Measurements from ENCODE around the gene TACR1. TPM values are rescaled to one million over a fixed set of nuclear protein-coding genes. Genes with fewer than 3 reads are reported as not detected.
A peak's percentile ranks its signal among the peaks of the same experiment; 100 is the strongest.

Gene TACR1
- total and polyA plus RNA-seq, 2 of the 4 experiments (the other 2 are of a cell fraction), result under 0.01 to 0.09 TPM

DNA sequence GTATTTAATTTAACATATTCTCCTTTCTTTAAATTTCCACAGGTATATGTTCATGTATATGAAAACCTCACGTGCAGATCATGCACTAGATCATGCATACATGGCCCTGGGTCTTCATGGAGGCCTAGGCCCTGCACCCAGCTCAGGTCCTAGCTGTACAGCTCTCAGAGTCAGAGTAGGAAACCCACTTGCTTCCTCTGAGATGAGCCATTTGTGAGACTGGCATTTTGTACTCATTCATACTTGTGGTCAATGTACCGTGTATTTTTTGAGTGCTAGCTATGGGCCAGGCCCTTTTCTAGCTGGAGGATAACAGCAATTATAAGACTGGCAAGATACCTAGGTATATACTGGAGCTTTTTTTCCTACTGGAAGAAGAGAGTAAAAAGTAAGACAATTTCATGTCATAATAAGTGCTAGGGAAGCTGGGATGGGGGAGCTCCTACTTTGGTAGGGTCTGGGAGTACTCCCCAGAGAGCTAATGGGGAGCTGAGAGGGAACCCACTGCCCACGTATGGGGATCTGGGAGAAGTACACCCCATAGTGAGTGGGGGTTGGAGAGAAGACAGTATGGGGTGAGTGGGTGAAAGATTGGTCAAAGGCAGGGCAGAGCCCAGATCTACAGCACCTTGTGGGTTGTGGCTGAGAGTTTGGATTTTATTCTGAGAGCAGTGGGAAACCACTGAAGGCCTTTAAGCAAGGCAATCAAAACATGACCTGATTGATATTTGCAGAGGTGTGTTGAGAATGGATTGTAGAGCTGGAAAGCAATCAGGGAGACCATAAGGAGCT lies 168.9 kb downstream of the TACR1 start:
- no peak overlapping the region; the same call in 1 of the 2 replicates for H3K4ac ChIP-seq (ENCODE audit: low read depth, low read length)
- H2BK5ac ChIP-seq (ENCODE audit: low read depth, low read length, poor library complexity, severe bottlenecking), result no peak overlapping the region
- H3K9ac ChIP-seq (ENCODE audit: low read depth, low read length), result no peak overlapping the region
- no peak overlapping the region for H4K8ac ChIP-seq (ENCODE audit: low read depth in 2 of 2, low read length in 2 of 2)
- ATAC-seq (ENCODE audit: low read depth) (no peak), DNase-seq (no peak)
- no peak overlapping the region for H4K91ac ChIP-seq (ENCODE audit: insufficient read depth, low read depth, low read length)
- no peak overlapping the region for H4K5ac ChIP-seq (ENCODE audit: low read depth, low read length)
- H2AK5ac ChIP-seq (ENCODE audit: low read depth, low read length), result no peak overlapping the region
- H3K18ac ChIP-seq (ENCODE audit: low read depth, low read length), result no peak overlapping the region
- in situ Hi-C loops (cut with MboI; ENCODE audit: low sequenced_read_pairs) (no loop called here), dilution Hi-C loops (cut with HindIII; ENCODE audit: low sequenced_read_pairs, unreplicated experiment) (no loop called here), intact Hi-C loops (cut with micrococcal nuclease) (no loop called here)
- BruUV-seq (replicated peaks), result no TSS peak
- no peak overlapping the region for H3K4me3 ChIP-seq (ENCODE audit: insufficient read depth, low read depth, low read length)
- H3K27me3 ChIP-seq (ENCODE audit: control insufficient read depth, insufficient read depth, low read length), result no peaks in the 10 kb centered on the region
- CTCF ChIA-PET, result interaction anchor here (0.6 to 1.0 kb wide), 2 partner anchors 35 to 395 kb away, joined by 3 read pairs; no protein-coding TSS in a partner anchor
- no peak overlapping the region for H2AK9ac ChIP-seq (replicated peaks; ENCODE audit: low read depth, low read length, poor library complexity)
- no peaks in the 10 kb centered on the region for H3K36me3 ChIP-seq (ENCODE audit: control insufficient read depth, insufficient read depth, low read length)
- H3K79me1 ChIP-seq (ENCODE audit: low read depth in 1 of 2, low read length in 2 of 2), result no peaks in the 10 kb centered on the region
- POLR2A ChIA-PET (ENCODE audit: unreplicated experiment), result no interaction called here
- H3K9me1 ChIP-seq (ENCODE audit: insufficient read depth, low read length), result no peaks in the 10 kb centered on the region
- no peak overlapping the region for H2BK120ac ChIP-seq (ENCODE audit: low read depth, low read length)
- H3K56ac ChIP-seq (ENCODE audit: extremely low read depth, insufficient read depth, low read length), result no peak overlapping the region
- 67% methylated on average over 1 of the region's 3 CpGs; no CpG with 5 or more reads in 1 of the 2 experiments for WGBS, 2 experiments (ENCODE audit: extremely low coverage in 2 of 2, insufficient read length in 1 of 2)
- no peak overlapping the region for H2BK15ac ChIP-seq (ENCODE audit: low read depth, low read length)
- H3K27ac ChIP-seq (ENCODE audit: insufficient read depth, low read length), result no peak overlapping the region
- H3K4me2 ChIP-seq (ENCODE audit: low read depth, low read length), result no peak overlapping the region
- peaks cover 5% of the 10 kb centered on the region for H3K4me1 ChIP-seq (ENCODE audit: control insufficient read depth, insufficient read depth, low read length)
- no peak overlapping the region for H3K23ac ChIP-seq (ENCODE audit: low read depth, low read length)
- no peak overlapping the region for H2BK20ac ChIP-seq (ENCODE audit: low read depth, low read length)
- 0 out of 2 replicates have a peak overlapping the region, but pooled peaks have one; percentile 29 for H3K14ac ChIP-seq (replicated peaks; ENCODE audit: low read depth, low read length)
- no peaks in the 10 kb centered on the region for H3K9me3 ChIP-seq (ENCODE audit: control insufficient read depth, insufficient read depth, low read length)
- H4K20me1 ChIP-seq (ENCODE audit: insufficient read depth, low read length), result no peaks in the 10 kb centered on the region
- no peak overlapping the region for H2AFZ ChIP-seq (replicated peaks; ENCODE audit: low read length, poor library complexity)
- TF ChIP-seq CEBPB (IDR thresholded peaks at IDR 0.05; ENCODE audit: low read depth, low read length) (no peak), MXI1 (IDR thresholded peaks at IDR 0.05; ENCODE audit: borderline replicate concordance, low read depth, low read length) (no peak), RCOR1 (IDR thresholded peaks at IDR 0.05; ENCODE audit: insufficient replicate concordance, low read length) (no peak), NFE2L2 (IDR thresholded peaks at IDR 0.05; ENCODE audit: low read depth, low read length) (no peak), CHD1 (IDR thresholded peaks at IDR 0.05; ENCODE audit: low read depth, low read length) (no peak), BHLHE40 (IDR thresholded peaks at IDR 0.05; ENCODE audit: low read depth, low read length) (no peak), POLR2A (IDR thresholded peaks at IDR 0.05; ENCODE audit: low read depth, low read length) (no peak), MAZ (IDR thresholded peaks at IDR 0.05; ENCODE audit: borderline replicate concordance, low read depth, low read length) (no peak), RFX5 (IDR thresholded peaks at IDR 0.05; ENCODE audit: low read depth, low read length) (no peak), SMC3 (IDR thresholded peaks at IDR 0.05; ENCODE audit: low read depth, low read length) (no peak), FOS (IDR thresholded peaks at IDR 0.05; ENCODE audit: low read depth, low read length) (no peak), MAFK (IDR thresholded peaks at IDR 0.05; ENCODE audit: low read depth, low read length) (no peak), RAD21 (IDR thresholded peaks at IDR 0.05; ENCODE audit: low read length) (no peak)
- TF ChIP-seq, protein P1, sequence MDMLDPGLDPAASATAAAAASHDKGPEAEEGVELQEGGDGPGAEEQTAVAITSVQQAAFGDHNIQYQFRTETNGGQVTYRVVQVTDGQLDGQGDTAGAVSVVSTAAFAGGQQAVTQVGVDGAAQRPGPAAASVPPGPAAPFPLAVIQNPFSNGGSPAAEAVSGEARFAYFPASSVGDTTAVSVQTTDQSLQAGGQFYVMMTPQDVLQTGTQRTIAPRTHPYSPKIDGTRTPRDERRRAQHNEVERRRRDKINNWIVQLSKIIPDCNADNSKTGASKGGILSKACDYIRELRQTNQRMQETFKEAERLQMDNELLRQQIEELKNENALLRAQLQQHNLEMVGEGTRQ (IDR thresholded peaks at IDR 0.05; ENCODE audit: low read depth, low read length), result no peak
- TF ChIP-seq, protein P2, sequence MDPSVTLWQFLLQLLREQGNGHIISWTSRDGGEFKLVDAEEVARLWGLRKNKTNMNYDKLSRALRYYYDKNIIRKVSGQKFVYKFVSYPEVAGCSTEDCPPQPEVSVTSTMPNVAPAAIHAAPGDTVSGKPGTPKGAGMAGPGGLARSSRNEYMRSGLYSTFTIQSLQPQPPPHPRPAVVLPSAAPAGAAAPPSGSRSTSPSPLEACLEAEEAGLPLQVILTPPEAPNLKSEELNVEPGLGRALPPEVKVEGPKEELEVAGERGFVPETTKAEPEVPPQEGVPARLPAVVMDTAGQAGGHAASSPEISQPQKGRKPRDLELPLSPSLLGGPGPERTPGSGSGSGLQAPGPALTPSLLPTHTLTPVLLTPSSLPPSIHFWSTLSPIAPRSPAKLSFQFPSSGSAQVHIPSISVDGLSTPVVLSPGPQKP (IDR thresholded peaks at IDR 0.05; ENCODE audit: borderline replicate concordance, low read depth, low read length), result no peak
